ENCODE results near the gene SAMD4A.

DNA sequence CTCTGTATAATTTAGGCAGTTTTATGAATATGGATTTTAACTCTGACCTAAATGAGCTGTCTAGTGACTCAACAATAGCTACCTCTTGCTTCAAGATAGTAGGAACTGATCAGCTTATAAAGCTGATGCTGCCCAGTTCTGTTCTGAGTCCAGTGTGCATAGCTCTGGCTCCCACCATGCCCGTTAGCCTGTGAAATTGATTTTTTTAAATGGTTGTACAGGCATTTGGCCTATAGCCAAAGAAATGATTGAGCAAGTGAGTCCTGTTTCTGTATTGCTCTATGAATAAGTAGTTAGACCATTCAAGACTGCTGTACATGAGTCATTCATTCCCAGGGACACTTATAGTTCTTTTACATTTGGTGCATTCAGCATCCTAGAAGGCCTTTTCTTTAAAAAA lies 36.4 kb downstream of the SAMD4A start:
- TF ChIP-seq, protein P1, sequence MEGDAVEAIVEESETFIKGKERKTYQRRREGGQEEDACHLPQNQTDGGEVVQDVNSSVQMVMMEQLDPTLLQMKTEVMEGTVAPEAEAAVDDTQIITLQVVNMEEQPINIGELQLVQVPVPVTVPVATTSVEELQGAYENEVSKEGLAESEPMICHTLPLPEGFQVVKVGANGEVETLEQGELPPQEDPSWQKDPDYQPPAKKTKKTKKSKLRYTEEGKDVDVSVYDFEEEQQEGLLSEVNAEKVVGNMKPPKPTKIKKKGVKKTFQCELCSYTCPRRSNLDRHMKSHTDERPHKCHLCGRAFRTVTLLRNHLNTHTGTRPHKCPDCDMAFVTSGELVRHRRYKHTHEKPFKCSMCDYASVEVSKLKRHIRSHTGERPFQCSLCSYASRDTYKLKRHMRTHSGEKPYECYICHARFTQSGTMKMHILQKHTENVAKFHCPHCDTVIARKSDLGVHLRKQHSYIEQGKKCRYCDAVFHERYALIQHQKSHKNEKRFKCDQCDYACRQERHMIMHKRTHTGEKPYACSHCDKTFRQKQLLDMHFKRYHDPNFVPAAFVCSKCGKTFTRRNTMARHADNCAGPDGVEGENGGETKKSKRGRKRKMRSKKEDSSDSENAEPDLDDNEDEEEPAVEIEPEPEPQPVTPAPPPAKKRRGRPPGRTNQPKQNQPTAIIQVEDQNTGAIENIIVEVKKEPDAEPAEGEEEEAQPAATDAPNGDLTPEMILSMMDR (IDR thresholded peaks at IDR 0.05): no peak
- no peak for TF ChIP-seq POLR2AphosphoS5 (IDR thresholded peaks at IDR 0.05)
- TF ChIP-seq POLR2A (IDR thresholded peaks at IDR 0.05): no peak

Measured in stomach (tissue), 4 donors.